ENCODE data around the gene NOXO1.

Gene NOXO1

DNA sequence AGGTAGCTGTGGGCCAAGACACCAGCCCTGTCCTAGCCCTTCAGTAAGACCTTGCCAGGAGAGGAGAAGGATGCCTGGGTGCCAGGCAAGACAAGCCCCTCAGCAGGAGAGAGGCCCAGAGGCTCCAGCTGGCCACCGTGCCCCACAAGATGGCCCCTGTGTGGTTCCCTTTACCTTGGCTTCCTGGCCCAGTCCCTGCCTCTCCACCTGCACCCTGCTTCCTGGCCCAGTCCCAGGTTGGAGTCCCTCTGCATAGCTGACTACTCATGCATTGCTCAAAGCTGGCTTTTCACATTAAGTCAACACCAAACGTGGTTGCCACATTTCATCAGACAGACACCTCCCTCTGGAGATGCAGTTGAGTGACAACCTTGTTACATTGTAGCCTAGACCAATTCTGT is 12.5 kb upstream of the NOXO1 start:
- DNase-seq = no peak

DNA sequence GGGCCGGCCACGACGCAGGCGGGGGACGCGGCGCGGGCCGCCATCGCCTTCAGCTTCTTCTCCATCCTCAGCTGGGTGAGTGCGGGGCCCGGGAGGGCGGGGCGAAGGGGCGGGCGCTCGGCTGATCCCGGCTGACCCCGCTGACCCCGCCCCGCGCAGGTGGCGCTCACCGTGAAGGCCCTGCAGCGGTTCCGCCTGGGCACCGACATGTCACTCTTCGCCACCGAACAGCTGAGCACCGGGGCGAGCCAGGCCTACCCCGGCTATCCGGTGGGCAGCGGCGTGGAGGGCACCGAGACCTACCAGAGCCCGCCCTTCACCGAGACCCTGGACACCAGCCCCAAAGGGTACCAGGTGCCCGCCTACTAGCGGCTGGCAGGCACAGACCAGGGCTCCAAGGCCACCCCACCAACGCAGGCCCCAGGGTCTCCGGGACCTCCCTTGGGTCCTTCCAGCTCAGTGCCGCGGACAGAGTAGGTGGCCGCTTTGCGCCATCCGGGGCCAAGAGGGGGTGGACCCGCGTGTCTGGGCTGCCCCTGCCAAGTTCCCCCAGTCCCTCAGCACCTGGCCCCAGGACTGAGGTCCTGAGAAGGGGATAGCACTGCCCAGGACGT is 11.5 kb upstream of the NOXO1 start:
- no peak for DNase-seq

DNA sequence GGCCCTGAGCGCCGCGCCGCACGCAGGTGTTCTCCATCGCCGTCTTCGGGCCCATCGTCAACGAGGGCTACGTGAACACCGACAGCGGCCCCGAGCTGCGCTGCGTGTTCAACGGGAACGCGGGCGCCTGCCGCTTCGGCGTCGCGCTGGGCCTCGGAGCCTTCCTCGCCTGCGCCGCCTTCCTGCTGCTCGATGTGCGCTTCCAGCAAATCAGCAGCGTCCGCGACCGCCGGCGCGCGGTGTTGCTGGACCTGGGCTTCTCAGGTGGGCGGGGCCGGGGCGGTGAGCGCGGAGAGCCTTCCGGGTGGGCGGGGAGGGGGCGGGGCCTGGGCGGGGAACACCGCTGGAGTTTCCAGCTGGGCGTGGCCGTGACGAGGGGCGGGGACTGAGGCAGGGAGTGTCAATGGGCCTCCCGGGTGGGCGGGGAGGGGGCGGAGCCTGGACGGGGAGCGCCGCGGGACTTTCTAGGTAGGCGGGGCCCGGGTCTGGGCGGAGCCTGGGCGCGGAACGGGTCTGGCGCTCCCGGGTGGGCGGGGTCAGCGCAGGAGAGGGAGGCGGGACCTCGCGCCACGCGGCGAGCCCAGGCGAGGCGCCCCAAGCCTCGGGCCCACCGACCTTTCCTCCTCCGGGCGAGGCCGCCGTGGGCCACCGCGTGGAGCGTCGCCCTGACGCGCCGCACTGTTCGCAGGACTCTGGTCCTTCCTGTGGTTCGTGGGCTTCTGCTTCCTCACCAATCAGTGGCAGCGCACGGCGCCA is 10.9 kb upstream of the NOXO1 start:
- peak; percentile 98 for DNase-seq

DNA sequence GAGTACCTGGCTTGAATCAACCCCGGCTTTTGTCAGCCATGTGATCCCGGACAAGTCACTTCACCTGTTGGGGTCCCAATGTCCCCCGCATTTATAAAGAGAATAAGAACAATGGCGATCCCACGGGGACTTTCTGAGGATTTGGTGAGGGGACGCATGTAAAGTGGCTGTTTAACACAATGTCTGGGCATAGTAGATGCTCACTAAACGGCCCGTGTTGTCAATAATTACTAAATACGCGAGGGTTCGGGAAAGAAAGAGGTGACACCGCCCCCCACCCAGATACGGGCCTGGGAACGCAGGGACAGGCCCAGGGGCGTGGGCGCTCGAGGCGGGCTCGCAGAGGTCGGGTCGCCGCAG is 10.3 kb upstream of the NOXO1 start:
- no peak for DNase-seq

DNA sequence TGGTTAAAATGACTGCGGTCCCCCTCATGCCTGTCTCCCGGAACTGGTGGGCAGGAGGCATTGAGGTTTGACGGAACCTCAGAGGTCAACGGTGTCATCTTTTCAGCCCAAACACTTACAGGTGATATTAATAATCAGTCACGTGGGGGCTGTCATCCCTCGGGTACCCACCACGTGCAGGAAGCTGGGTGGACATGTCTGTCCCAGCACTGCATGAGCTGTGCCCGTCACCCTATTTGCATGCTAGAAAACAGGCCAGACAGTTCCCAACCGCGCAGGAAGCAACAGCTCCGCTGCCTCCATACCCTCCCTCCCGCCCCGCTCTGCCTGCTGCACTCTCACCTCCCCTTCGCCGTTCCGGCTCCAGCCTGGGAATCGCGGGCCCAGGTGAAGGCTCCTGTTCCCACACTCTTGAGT is 9.9 kb upstream of the NOXO1 start:
- peak; percentile 62 for DNase-seq

DNA sequence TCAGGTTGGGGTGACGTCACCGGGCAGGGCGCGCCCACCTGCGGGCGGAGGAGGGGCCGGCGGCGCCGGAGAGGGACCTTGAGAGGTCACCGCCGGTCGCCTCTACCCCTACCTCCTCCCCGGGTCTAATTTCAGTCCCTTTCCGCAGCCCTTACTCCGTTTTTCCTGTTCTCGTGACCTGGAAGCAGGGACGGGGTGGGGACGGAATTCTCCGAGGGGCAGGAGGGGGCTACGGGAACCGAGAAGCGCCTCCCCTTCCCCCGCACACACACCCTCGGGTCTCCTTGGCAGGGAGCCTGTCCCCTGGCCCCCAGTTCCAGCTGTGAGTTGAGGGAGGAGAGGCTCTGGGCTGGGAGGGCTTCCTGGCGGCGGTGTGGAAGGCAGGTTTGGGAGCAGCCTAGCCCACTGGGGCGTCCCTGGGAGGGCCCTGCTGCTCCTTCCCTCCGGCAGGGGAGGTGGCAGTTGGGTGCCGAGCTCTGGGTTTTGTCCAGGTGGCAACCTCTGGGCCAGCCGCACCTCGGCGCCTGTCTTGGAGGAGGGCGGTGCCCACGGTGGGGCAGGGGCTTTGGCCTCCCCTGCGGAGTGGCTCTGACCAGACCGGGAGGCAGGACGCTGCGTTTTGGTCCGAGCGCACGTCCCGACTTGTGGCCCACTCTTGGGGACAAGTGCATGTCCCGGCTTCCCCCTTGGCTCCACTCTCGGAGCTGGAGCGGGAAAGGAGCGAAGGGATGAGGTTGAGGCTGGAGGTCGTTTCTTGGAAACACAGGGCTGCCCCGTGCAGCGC is 9.3 kb upstream of the NOXO1 start:
- peak; percentile 57 for DNase-seq

DNA sequence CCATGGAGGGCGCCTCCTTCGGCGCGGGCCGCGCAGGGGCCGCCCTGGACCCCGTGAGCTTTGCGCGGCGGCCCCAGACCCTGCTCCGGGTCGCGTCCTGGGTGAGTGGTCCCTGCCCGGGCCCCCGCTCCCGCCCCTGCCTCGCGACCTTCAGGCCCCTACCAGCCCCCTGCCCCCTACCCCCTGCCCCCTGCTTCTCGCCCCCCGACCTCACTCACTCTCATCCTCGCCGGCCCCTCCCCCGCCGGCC is 8.8 kb upstream of the NOXO1 start:
- DNase-seq = no peak

DNA sequence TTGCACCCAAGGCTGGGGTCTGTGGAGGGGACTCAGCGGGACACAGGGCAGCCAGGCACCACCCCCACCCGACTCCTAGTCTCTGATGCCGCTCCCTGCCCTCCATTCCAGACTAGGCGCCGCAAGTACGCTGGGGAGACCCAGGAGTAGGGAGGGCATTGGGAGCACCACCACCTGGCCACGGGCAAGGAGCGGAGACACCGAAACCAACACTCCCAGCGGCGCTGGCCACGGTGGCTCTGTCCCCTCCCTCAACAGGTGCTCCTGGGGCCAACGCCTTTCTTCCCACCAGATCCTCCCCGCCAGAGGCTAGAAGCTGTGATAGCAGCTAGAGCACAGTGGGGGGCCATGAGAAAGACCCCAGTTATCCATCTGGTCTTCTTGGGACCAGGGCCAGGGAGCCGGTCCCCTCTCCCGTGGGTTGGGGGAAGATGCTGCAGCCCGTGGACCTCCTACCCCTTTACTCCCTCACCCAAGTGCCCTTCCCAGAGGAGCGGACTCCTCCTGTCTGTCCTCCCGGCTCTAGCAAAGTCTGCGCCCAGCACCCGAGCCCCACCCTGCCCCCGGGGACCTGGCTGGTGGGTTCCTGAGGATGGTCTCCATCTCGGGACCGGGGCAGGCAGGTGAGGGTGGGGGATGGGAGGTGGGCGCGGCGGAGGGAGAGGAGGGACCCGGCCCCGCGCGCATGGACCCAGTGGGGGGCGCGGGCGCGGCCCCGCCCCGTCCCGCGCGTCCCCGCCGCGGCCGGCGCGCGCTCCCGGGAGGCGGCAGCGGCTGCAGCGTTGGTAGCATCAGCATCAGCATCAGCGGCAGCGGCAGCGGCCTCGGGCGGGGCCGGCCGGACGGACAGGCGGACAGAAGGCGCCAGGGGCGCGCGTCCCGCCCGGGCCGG is 8.2 kb upstream of the NOXO1 start, which contains the start of gene SYNGR3:
Gene SYNGR3, plus strand, starts transcription at position 762 of the 892 bp plus-strand sequence. CDS start 133 bp downstream, outside the sequence.
- DNase-seq = no peak

DNA sequence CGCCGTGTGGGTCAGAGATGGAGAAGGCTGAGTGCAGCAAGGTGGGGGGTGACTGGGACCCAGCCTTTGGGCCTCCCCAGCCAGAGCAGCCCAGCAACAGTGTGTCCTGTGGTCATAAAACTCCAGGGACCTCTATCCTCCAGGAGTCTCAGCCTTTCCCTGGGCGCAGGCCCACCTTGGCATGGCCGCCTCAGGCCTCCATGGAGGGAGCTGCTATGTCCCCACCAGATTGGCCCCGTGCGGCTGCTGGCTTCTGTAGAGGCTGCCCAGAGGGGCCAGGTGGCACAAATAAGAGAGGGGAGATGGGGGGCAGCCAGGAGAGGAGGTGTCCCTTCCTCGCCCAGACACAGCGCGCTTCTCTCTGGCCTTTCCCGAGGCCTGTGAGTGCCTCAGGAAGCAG is 5.9 kb upstream of the NOXO1 start:
- no peak for DNase-seq

DNA sequence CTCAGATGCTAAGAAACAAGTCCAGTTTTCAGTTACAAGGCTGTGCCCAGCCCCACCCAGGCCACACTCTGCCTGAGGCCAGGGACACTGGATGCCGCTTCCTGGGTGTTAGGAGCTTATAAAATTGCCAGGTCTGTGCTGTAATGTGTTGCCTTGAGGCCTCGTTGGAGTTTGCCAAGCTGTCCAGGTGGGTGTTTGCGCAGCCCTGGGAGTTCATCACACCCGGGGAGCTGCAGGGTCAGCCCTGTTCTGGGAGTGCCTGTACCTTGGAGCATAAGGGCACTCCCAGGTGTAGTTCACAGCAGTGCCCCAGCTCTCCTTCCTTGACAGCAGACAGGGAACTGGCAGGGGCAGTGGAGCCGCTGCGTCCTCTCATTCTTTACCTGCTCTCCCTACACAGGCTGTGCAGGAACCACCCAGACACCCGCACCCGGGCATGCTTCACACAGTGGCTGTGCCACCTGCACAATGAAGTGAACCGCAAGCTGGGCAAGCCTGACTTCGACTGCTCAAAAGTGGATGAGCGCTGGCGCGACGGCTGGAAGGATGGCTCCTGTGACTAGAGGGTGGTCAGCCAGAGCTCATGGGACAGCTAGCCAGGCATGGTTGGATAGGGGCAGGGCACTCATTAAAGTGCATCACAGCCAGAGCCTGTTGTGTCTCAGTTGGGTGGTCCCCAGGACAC is 4.3 kb upstream of the NOXO1 start:
- DNase-seq = no peak

DNA sequence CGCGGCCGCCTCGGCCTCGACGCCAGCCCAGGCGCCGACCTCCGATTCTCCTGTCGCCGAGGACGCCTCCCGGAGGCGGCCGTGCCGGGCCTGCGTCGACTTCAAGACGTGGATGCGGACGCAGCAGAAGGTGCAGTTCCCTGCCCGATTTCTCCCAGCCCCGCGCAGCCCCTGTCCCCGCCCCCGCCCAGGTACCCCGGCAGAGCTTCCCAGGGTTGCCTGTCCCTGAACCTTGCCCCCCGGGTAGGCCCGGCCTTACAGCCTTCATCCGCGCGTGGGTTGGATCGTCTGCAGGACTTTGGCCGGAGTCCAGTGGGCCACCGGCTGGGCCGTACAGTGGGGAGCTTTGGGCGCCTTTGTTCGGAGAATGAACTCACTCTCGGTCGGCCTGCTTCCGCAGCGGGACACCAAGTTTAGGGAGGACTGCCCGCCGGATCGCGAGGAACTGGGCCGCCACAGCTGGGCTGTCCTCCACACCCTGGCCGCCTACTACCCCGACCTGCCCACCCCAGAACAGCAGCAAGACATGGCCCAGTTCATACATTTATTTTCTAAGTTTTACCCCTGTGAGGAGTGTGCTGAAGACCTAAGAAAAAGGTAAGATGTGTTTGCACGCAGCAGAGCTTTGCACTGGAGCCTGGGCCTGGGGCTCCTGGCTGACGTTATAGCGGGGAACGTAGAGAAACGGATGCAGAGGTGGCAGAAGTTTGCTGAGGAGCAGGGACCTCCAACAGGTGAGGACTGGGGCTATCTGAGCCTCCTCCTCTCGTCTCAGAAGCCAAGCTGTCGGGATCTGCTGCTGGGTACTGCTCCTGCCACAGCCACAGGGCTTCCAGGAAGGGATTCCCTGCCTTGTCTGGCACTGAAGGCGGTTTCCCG is 3.3 kb upstream of the NOXO1 start:
- no peak for DNase-seq

DNA sequence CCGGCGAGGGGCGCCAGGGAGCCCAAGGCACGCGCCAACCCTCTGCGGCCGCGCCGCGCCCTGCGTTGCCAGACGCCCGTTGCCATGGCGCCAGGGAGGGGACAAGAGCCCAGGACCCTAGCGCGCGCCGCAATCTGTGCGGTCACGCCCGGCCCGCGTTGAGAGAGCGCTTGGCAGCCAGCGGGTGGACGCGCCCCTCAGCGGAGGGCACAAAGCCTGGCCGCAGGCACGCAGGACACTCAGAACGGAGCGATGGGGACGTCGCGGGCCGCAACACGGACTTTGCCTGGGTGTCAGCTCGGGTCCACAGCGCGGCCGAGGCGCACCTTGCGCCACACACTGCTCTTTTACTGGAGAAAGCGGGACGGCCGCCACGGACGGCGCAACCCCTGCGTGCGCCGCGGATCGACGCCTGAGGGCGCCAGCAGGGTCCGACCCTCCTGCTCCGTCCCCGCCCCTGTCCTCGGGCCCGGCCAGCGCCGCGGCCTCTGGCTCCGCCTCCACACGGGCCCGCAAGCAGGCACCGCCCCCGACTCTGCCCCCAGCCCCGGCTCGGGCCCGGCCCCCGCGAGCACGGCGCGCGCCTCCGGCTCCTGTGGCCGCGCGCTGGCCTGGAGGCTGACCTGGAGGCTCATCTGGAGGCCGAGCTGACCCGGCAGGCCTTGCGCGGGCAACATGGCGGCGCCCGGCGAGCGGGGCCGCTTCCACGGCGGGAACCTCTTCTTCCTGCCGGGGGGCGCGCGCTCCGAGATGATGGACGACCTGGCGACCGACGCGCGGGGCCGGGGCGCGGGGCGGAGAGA is 2.5 kb upstream of the NOXO1 start, which contains the start of gene GFER:
Gene GFER, plus strand, starts transcription at position 650 of the 803 bp plus-strand sequence. Its CDS starts 26 bp downstream, at position 676.
- peak; percentile 66 for DNase-seq

DNA sequence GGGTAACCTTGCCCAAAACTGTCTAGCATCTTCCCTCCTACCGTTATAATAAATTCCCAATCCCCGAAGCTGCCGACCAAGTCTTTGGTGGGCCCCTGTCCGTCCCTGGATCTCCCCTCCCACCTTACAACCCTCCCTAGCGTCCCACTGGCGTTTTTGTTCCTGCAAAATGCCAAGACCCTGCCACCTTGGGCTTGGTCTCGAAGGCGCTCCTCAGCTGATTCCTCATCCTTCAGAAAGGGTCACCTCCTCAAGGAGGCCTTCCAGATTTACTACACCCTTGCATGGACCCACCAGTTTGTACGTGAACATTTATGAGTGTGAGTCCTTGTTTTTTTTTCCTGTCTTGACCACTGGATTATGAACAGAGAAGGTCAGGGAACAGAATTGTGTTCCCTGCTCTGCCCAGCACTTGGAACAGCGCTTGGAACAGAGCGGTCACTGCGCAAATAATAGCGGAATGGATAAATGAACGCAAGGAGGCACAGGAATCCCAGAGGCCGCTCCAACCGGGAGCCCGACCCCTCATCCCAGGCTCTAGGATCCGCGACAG is 1.8 kb upstream of the NOXO1 start:
- no peak for DNase-seq

DNA sequence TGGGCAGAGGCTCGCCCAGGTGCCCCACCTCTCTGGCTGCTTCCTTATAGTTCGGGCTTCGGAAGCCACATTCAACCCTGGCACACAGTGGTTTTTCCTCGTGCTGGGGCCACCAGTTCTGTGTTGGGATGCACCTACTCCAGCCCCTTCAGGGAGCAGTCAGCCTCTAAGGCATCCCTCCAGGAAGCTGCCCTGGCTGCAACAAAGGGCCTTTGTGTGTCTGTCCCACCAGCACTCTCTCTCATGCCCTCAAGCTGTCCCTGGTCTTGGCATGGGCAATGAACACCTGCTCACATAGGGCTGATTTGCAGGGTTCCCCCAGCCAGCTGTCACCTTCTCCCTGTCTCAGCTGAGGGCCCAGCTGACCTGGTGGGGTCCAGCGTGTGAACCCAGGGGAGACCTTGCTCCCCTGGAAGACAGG is 754 bp upstream of the NOXO1 start:
- no peak for DNase-seq

DNA sequence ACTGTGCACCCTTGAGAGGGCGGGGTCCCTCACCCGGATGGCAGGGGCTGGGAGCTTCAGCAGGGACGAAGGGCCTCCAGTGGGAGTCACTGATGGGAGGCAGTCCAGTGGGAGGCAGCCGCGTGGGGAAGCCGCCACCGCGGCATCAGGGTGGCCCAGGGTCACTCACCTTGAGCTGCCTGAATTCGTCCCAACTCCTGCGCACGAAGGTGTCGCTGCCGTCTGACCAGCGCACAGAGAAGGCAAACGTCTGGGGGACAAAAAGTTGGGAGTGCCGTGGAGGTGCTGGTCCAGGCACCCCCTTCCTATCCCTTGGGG is 540 bp downstream of the NOXO1 start:
- no peak for DNase-seq

DNA sequence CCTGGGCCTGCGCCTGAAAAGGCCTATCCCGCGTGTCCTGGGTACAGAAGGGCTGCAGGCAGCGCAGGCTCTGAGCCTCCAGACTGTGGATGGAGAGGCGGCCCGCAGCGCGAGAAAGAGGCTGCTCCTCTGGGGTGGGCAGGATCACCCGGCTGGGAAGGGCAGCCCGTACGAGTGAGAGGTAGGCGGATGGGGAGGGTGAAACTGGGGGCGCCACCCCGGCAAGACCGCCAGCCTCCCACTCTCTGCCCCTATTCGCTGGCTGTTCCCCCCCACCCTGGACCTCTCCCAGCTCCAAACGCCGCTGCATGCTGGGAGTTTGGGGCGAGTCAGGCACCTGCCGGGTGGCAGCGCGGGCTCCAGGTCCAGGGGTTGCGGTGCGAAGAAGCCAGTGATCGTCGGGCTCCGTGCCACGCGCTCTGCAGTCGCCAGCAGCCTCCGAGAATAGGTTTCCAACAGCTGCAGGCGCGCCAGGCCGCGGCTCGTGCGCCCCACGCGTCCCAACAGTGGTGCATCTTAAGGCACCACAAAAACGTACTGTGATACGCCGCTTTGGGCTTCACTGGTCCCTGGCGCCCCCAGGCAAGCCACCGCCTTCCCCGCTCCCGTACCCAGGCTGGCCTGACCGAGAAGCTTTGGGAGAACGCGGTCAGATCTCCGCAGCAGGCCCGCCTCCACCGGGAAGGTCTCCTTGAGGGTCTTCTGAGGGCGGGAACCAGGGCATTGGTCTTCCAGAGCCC is 1.1 kb downstream of the NOXO1 start:
- no peak for DNase-seq

DNA sequence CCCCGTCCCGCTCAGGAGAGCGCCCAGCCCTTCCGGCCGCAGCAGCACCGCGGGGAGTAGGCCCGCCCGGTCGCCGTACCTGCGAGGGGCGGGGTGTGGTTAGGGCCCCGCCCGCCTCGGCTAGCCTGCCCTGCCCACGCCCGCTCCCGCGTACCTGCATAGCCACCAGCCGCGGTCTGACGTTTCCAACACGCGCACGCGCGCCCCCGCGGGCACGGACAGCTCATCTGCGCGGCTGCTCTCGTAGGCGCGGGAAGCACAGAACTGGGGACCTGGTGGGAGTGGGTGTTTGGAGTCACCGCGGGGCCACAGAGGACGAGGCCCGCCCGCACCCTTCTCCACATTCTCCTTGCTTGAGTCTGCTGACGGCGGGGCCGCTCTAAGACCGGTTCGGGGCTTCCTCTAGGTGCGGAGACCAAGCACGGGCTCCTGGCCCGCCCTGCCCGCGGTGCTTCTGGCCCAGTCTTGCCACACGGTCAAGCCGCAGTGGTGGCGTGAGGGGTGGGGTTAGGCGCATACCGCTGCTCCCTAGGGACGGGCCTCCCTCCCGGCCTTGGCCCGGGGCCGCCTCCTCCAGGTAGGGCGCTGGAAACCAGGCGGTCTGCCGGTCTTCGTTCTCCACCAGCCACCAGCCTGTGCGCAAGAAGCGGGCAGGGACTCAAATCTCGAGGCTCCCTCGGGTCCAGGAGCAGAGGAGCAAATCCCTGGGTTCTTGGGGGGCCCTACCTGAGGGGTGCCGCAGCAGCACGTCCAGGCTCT is 1.8 kb downstream of the NOXO1 start:
- peak; percentile 53 for DNase-seq

DNA sequence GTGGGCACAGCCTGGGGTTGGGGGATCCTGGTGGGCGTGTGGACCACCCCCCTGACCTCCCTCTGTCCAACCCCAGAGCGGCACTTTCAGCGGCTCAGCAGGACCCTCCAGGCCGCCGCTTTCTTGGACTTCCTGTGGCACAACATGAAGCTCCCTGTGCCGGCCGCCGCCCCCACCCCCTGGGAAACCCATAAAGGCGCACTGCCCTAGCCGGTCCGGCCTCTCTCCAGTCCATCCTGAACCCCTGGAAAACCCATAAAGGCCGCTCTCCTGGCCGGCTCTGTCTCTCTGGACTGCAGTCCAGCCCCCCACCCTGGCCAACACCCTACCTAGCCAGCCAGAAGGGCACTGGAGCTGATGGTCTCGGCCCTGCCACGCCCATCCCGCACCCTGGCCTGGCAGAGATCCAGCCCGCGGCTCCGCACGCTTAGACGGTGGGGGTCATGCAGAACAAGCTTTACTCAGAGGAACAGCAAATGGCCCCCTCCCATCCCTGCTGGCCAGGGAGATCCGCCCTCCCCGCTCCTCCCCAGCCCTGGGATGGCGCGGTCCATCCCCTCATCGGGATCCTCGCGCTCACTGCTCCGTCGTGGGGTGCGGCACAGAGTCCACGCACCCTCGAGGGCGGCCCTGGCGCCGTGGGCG is 2.7 kb downstream of the NOXO1 start:
- no peak for DNase-seq
